ENCODE data around the gene SLIT3.

The SLIT3 gene

DNA sequence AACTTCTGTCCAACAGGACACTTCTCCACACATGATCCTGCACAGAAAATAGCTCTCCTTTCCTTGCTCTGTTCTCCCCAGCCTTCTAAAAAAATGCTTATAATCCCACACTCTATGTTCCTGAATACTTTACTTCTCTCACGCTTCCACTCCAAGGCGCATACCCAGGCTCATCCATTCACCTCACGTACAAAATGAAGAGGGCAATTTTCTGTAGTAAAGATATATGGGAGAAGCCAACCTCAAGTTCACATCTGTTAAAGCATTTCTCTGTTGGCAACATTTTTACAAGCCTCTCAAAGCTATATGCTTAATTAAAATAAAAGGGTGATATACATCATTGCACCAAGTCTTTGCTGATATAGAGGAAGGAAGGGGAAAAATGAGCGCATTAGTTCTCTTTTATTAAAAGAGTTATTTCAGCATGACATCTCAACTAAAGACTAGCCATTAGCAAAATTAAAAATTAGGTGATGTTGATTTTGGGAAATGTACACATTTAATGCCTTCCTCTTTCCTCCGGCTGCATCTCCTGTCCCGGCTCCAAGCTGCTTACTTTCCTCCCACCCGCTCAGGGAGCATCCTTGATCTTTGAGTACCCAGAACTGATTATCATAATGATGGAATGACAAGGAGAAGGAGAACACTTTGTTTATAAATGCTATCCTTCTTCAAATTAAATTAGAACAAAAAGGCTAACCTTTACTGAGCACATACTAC, 379.6 kb downstream of the SLIT3 start:
- no peak for DNase-seq
- TF ChIP-seq GATA1 (IDR thresholded peaks at IDR 0.05; ENCODE audit: low read depth, low read length) (no peak), POLR2A (IDR thresholded peaks at IDR 0.05; ENCODE audit: low read length) (no peak)

DNA sequence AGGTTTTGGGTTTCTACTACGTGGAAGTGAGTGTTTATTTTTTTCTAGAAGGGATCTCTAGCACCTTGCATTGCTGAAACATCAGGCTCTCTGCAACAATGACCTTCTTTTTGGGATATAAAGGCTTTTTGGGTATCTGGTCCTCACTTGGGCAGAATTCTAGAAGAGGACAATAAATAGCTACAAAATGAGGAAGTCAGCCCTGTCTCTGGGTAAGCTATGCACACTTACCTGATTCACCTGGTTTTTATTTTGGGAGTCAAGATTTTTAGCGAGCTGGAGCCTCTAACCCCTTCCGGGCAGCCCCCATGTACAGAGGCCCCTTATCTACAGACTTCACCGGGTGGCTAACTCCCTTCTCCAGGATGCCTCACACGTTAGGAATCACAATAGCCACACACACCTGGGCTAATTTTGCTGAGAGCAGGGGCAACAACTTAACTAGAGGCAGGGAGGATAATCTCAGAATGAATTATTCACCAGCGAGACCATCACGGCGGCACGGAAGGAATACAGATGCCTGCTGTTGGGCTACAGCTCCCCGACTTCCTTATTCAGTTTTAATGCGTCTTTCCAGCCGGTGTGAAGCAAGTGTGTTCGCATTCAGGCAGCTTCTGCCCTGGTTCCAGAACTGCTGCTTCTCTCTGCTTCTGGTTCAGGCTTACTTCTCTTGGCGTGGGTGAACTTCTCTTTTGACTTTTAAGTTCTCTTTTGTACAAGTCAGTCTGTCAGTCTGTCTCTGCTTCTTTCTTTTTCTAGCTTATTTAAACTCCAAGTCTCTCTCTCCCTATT, 380.7 kb downstream of the SLIT3 start:
- no peak for DNase-seq
- TF ChIP-seq POLR2A (IDR thresholded peaks at IDR 0.05; ENCODE audit: low read length) (no peak), GATA1 (IDR thresholded peaks at IDR 0.05; ENCODE audit: low read depth, low read length) (no peak)

DNA sequence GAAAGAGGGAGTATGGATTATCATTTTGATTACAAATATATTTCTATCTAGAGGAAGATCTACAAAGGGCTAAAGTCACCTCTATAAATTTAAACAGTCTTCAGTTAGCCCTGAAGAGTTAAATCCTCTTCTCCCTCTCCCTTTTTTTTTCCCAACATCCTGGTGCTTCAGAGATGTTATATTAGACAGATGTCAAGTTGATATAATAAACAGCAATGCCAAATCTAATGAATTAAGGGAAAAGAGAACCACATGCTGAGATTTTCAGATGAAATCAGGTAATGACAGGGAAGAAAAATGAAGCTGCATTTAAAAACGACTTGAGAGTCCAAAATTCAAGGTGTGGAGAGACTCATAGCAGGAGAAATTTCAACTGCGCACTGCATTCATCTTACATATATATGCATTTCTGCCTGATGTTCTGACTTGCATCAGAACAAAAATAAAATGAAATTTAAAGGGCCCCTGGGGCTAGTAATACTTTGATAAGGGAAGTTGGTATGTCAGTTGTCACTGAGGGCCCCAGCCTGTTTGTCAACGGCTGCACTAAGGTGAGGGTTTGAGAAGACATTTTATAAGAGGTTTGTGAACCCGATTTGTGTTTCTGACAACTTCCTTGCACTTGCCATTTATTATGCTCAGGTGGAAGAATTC, 382.9 kb downstream of the SLIT3 start:
- no peak for DNase-seq
- TF ChIP-seq GATA1 (IDR thresholded peaks at IDR 0.05; ENCODE audit: low read depth, low read length) (no peak), POLR2A (IDR thresholded peaks at IDR 0.05; ENCODE audit: low read length) (no peak)

DNA sequence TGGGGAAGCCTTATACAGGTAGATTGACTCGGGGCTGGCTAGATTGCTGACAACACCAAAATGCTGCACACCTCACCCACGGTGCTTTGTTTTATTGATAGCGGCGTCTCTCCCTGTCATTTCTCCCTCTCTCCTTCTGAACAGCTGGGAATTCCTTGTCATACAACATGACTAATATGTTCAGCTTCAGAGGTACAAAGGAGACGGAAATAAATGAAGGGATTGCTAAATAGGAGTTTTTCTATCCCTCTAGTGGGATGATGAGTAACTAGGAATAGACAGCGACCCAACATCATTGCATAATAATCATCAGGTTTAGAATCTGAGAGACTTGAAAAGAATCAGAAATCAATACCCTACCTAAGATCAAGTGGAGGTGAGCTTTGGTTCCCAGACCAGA, 384.1 kb downstream of the SLIT3 start:
- DNase-seq: no peak
- TF ChIP-seq POLR2A (IDR thresholded peaks at IDR 0.05; ENCODE audit: low read length) (no peak), GATA1 (IDR thresholded peaks at IDR 0.05; ENCODE audit: low read depth, low read length) (no peak)

DNA sequence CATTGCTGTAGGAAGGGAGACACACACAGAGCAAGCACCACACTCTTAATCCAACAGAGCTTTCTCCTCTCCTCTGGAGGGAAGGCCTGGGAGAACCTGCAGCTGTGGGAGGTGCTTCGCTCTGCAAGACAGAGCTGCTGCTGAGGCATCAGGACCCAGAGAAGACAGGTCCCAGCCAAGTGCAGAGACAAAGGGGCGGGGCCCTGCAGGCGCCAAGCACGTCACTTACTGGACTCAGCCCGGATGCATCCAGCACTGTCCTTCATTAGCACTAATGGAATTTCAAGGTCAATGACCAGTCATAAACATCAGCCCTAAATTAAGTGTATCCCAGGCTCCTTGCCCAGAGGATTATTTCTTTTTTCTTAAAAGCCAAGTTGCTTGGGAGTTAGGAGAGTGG, 384.7 kb downstream of the SLIT3 start:
- TF ChIP-seq GATA1 (IDR thresholded peaks at IDR 0.05; ENCODE audit: low read depth, low read length) (no peak), POLR2A (IDR thresholded peaks at IDR 0.05; ENCODE audit: low read length) (no peak)
- no peak for DNase-seq

DNA sequence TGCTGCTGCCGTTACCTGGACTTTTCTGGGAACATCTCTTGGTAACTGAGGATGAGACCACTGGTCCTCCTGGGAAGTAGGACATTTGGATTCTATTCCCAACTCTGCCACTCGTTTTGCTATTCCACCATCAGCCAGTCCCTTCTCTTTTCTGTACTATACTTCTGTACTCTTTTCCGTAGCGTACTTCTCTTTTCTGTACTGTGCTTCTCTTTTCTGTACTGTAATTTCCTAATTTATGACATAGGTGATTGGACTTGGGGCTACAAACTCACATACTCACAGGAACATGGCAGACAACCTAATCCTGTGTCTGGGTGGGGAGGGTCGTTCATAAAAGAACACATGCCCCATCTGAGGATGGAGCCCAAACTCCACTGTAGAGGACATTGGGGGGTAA, 386.4 kb downstream of the SLIT3 start:
- TF ChIP-seq GATA1 (IDR thresholded peaks at IDR 0.05; ENCODE audit: low read depth, low read length) (no peak), POLR2A (IDR thresholded peaks at IDR 0.05; ENCODE audit: low read length) (no peak)
- DNase-seq: no peak

DNA sequence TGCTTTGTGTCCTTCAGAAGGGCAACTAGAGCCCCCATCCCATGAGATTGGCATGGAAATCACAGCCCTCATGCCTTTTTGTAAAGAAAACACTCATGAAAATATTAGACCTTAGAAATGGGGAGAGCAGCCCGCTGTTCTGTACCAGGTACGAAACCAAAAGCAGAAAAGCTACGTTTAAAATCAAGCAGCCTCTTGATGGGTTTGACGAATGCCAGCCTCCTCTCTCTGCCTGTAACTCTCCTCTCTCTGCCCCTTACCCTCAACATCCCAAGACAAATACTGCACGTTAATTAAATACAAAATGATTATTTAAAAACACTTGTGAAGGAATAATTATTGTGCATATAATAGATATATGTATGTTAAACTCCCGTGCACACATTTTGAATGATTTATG, 390.1 kb downstream of the SLIT3 start:
- TF ChIP-seq POLR2A (IDR thresholded peaks at IDR 0.05; ENCODE audit: low read length) (no peak), GATA1 (IDR thresholded peaks at IDR 0.05; ENCODE audit: low read depth, low read length) (no peak)
- DNase-seq: no peak

DNA sequence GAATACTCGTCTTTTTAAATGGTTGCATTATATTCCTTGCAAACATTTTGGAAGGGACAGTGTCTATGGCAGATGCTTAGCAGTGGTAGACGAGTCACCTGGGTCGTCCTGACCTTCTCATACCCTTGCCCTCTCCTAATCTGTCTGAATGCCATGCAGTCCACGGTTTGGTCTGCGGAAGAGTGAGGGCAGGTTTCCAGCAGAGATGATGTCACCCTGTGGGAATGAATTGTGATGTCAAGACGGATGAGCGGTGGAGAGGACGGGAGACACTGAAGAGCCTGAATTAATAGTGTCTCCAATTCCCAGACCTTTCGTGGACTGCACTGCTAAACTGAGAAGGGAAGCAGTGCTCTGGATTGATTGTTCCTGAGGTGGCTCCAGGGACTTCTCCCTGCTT, 392.7 kb downstream of the SLIT3 start:
- no peak for TF ChIP-seq GATA1 (IDR thresholded peaks at IDR 0.05; ENCODE audit: low read depth, low read length)
- no peak for TF ChIP-seq POLR2A (IDR thresholded peaks at IDR 0.05; ENCODE audit: low read length)
- DNase-seq: no peak

DNA sequence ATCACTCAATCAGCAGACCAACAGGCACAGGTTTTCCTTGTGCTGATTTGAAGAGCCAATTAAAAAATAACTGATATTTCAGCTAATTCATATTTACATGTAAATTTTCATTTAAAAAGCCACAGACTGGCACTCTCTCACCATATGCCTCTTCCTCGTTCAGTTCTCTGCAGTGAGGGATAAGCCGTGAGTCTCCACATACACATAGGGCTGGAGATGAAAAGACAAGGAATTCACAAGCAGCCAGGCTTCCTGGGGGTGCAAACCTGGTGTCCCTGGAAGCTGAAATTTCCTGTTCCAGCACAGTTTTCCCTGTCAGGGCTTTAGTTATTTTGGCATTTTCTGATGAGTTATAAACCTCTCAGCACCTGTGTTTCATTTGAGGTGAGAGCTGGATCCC, 397.9 kb downstream of the SLIT3 start:
- no peak for DNase-seq
- no peak for TF ChIP-seq GATA1 (IDR thresholded peaks at IDR 0.05; ENCODE audit: low read depth, low read length)
- TF ChIP-seq POLR2A (IDR thresholded peaks at IDR 0.05; ENCODE audit: low read length): no peak

DNA sequence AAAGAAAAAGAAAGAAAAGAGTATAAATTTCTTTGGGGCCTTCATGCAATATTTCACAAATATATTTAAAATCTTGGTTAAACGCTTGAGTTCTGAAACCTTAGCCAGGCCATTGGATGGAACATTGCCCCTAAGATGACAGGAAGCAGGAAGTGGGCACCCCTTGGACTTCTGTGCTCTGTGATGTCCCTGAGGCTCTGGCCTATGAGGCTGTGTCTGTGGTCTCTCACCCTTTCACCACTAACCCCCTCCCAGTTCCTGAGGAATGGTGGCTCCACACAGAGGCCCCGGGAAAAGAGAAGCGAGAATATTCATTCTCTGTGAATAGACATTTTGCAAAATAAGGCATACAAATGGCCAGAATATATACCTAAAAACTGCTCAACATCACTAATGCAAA, 401.3 kb downstream of the SLIT3 start:
- no peak for DNase-seq
- no peak for TF ChIP-seq GATA1 (IDR thresholded peaks at IDR 0.05; ENCODE audit: low read depth, low read length)
- no peak for TF ChIP-seq POLR2A (IDR thresholded peaks at IDR 0.05; ENCODE audit: low read length)

DNA sequence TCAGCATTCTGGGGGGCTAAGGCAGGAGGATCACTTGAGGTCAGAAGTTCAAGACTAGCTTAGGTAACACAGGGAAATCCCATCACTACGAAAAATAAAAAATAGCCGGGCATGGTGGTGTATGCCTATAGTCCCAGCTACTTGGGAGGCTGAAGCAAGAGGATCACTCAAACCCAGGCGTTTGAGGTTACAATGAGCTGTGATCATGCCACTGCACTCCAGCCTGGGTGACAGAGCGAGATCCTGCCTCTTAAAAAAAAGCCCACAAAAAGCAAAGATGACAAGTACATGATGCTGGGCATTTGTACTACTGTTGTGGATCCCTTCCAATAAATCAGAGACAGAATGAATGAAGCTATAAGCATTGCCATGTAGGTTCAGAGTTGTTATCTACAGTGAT, 401.7 kb downstream of the SLIT3 start:
- DNase-seq: no peak
- TF ChIP-seq GATA1 (IDR thresholded peaks at IDR 0.05; ENCODE audit: low read depth, low read length) (no peak), POLR2A (IDR thresholded peaks at IDR 0.05; ENCODE audit: low read length) (no peak)

DNA sequence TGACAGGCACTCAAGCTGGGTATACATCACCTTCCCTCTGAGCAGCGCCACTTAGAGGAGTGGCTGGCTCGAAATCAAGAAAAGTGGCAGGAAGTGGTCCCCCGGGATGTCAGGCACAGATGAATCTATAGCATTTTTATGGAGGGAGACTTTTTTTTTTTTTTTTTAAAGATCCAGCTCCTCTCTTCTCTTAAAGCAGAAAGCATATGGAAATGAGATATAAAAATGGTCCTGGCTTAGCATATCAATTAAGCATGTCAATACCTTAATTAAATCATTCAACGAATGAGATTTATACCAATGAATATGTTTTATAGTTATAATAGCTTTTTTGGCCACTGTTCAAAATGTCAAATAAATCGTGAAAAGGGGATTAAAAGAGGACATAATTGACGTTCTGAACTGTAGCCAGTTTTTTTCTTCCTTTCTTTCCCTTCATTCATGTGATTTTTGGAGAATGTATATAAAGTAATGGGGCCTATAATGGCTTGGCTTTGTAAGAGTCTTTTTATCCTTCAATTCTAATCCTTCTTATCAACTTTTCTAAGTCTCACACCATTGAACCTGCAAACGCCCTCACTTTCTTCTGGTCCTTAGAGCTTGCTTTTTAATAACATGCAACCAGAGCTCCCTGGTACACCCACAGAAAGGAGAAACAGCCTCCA, 402.6 kb downstream of the SLIT3 start:
- no peak for DNase-seq
- TF ChIP-seq GATA1 (IDR thresholded peaks at IDR 0.05; ENCODE audit: low read depth, low read length): no peak
- no peak for TF ChIP-seq POLR2A (IDR thresholded peaks at IDR 0.05; ENCODE audit: low read length)

DNA sequence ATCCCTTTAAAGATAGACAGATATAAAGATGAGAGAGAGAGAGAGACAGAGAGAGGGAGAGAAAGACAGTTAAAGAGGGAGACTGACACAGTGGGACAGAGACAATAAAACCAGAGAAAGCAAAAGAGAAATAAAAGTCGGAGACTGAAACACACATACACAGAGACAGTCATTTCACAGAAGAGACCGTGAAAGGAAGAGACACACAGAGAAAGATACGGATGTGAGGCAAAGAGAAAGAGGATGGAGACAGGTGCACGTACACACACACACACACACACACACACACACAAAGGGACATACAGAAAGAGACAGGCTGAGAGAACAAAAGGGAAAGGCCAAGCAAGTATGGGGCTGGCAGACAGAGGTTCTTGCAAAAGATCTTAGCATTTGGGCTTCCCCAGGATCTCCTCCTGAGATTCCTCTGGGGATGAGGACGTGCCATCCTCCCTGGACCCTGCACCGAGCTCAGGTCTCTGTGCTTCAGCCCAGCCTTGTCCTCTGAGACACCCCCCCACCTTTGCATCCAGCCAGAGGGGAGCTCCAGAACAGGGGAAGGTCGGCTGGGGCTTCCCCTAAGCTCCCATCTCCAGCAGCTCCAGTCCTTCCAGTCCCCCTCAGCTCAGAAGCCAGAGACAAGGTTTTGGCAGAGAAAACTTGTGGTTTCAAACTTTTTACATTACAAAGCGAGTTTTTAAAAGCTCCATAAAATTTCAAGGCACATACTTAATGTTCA, 403.4 kb downstream of the SLIT3 start:
- DNase-seq: no peak
- TF ChIP-seq POLR2A (IDR thresholded peaks at IDR 0.05; ENCODE audit: low read length) (no peak), GATA1 (IDR thresholded peaks at IDR 0.05; ENCODE audit: low read depth, low read length) (no peak)

All from erythroblast (primary cell).